C4-2B (cell line): ENCODE measurements around the gene HEATR1.

Experiments used
- ZFX ChIP-seq: fragments of 450-650 bp; IDR thresholded peaks from 2 replicates; pipeline ENCODE4 v1.6.1; 2017
- TF ChIP-seq, protein P1 (sequence below): fragments of 450-650 bp; conservative IDR thresholded peaks from 2 replicates; pipeline ENCODE4 v1.5.1; 2017; ENCODE audit warnings: mild to moderate bottlenecking

DNA sequence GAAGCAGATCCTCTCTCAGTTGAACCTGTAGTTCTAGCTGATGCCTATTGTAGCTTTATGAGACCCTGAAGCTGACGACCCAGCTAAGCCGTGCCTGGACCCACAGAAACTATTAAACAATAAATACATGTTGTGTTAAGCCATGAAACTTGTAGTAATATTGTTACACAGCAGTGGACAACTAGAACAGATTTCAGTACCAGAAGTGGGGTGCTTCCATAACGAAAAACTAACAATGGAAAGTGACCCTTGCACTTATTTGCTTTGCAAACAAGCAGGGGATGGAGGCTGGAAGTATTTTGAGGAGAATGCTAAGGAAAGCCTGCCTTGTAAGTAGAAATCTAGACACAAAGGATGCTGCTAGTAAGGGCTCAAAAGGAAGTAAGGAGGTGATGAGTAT is 18.1 kb upstream of the HEATR1 start:
- TF ChIP-seq, protein P1, sequence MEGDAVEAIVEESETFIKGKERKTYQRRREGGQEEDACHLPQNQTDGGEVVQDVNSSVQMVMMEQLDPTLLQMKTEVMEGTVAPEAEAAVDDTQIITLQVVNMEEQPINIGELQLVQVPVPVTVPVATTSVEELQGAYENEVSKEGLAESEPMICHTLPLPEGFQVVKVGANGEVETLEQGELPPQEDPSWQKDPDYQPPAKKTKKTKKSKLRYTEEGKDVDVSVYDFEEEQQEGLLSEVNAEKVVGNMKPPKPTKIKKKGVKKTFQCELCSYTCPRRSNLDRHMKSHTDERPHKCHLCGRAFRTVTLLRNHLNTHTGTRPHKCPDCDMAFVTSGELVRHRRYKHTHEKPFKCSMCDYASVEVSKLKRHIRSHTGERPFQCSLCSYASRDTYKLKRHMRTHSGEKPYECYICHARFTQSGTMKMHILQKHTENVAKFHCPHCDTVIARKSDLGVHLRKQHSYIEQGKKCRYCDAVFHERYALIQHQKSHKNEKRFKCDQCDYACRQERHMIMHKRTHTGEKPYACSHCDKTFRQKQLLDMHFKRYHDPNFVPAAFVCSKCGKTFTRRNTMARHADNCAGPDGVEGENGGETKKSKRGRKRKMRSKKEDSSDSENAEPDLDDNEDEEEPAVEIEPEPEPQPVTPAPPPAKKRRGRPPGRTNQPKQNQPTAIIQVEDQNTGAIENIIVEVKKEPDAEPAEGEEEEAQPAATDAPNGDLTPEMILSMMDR = no peak
- TF ChIP-seq ZFX = no peak
